Measurements from ENCODE around the gene FKBP10. TPM values are rescaled to one million over a fixed set of nuclear protein-coding genes. Genes with fewer than 3 reads are reported as not detected.
"Not testable (repeated sequence)": the region's sequence is repeated elsewhere in the genome, so short reads cannot be mapped to it uniquely, and the experiment has no call there.

The FKBP10 gene, protein sequence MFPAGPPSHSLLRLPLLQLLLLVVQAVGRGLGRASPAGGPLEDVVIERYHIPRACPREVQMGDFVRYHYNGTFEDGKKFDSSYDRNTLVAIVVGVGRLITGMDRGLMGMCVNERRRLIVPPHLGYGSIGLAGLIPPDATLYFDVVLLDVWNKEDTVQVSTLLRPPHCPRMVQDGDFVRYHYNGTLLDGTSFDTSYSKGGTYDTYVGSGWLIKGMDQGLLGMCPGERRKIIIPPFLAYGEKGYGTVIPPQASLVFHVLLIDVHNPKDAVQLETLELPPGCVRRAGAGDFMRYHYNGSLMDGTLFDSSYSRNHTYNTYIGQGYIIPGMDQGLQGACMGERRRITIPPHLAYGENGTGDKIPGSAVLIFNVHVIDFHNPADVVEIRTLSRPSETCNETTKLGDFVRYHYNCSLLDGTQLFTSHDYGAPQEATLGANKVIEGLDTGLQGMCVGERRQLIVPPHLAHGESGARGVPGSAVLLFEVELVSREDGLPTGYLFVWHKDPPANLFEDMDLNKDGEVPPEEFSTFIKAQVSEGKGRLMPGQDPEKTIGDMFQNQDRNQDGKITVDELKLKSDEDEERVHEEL
- total RNA-seq = 139 and 196 TPM in 2 replicates

DNA sequence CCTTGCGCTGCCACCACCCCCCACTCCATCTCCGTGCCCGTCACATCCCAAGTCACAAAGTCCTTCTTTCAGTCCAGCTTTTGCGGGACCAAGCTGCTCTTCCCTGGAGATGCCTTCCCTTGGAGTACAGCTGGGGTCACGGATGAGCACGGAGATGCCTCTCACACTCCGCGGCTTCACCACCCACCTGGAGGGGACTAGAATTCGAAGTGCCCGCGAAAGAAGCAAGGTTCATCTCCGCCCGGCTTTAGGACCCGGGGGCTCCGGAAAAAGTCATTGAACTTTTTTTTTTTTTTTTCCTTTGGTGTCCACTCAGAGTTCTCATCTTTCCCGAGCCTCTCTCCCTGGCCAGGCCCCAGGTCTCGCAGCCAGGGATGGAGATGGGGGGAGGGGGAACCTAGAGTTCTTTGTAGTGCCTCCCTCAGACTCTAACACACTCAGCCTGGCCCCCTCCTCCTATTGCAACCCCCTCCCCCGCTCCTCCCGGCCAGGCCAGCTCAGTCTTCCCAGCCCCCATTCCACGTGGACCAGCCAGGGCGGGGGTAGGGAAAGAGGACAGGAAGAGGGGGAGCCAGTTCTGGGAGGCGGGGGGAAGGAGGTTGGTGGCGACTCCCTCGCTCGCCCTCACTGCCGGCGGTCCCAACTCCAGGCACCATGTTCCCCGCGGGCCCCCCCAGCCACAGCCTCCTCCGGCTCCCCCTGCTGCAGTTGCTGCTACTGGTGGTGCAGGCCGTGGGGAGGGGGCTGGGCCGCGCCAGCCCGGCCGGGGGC is at the start of gene FKBP10:
Gene FKBP10, plus strand, starts transcription at position 624 of the 771 bp plus-strand sequence. Its CDS starts 31 bp downstream, at position 655.
- no peak for DNase-seq (ENCODE audit: low read depth, low spot score)

DNA sequence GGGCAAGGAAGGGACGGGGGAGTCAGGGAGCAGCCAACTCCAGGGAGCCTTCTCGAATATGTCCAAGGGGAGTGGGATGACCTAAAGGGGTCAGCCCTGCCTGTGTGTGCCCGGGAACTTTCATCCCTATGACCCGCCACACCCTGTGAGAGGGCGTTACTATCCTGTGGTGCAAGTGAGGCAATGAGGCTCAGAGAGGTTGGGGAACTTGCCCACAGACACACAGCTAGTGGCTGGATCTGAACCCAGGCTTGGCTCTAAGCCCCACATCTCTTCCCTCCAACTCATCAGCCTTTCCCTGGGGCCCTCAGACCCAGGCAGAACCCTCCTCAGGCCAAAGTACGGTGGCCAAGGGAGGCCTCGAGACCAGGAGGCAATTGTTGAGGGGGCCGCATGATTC is 49.5 kb upstream of the FKBP10 start:
- no peak for DNase-seq (ENCODE audit: low read depth, low spot score)

DNA sequence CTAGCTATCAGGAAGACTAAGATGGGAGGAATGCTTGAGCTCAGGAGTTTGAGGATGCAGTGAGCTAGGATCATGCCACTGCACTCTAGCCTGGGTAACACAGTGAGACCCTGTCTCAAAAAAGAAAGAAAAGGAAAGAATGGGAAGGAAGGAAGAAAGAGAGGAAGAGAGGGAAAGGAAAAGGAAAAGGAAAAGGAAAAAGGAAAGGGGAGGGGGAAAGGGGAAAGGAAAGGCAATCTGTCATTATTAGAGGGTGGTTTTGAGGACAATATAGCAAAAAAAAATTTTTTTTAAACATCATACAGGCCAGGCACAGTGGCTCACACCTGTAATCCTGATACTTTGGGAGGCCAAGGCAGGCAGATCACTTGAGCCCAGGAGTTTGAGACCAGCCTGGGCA is 46.7 kb upstream of the FKBP10 start:
- no peak for DNase-seq (ENCODE audit: low read depth, low spot score)

DNA sequence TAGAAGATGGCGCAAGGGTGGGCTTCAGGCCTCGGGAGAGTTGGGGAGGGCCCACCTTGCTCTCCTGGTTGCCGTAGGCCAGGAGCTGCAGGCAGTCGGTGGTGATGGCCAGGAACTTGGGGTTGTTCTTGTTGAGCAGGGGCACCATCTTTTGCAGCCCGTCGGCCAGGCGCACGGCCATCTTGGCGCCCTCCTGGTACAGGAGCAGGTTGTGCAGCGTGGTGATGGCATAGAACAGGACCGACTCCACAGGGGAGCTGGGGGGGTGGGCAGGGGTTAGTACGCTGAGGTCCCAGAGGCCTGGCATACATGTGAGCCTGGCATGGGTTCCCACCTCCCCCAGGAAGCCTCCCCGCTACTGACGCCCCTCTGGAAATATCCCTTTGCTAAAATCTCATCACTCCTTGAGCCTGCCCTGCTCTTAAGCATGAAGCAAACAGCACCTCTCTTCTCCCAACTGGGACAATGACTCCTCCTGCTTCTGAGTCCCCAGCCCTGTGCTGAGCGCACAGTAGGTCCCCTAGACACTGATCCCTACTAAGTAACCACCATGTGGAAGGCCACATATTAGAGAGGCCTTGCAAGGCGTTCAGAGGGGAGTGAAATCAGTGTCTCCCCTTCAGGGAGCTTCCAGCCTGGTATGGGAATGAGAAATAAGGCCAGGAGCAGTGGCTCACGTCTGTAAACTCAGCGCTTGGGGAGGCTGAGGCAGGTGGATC is 45.3 kb upstream of the FKBP10 start:
- DNase-seq (ENCODE audit: low read depth, low spot score) = no peak

DNA sequence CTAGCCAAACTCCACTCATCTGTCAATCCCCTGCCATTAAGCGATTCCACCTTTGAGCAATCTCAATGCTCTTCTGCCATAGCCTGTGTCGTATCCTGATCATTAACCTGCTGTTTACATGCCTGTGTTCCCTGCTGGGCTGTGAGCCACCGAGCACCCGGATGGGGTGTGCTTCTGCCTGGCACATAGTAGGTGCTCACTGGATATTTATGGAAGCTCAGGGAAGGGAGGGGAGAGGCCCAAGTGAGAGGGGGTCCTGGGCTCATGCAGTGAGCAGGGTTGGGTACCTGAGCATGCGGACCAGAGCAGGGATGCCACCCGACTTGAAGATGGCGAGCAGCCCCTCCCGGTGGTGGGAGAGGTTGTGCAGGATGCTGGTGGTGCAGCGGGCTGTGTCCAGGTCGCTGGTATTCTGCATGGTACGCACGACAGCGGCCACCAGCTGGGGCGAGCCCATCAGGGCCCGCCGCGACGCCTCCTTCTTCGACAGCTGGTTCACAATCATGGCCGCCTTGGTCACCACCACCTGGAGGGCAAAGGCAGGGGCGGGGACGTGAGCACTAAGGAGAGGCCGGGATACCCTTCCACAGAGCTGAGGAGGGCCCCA is 44.0 kb upstream of the FKBP10 start:
- no peak for DNase-seq (ENCODE audit: low read depth, low spot score)

DNA sequence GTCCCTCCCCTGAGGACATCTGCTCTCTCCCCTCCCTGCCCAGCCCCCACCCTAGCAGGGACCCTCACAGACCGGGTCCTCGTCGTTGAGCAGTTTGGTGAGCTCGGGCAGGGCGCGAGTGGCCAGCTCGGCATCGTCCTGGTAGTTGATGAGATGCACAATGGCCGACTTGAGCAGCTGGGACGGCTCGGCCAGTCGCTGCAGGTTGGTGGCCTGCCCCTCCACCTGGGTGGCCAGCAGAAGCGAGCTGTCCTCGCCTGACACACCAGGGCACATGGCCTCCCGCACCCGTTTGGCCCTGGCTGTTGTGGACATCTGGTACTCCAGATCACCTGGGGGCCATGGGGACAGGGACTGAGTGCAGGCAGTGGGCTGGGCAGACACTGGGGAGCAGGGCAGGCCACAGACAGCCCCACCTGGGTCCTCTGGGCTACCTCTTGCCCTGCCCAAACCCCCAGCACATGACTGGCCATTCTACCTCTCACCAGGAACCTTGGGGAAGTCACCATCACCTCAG is 43.4 kb upstream of the FKBP10 start:
- DNase-seq (ENCODE audit: low read depth, low spot score) = no peak

DNA sequence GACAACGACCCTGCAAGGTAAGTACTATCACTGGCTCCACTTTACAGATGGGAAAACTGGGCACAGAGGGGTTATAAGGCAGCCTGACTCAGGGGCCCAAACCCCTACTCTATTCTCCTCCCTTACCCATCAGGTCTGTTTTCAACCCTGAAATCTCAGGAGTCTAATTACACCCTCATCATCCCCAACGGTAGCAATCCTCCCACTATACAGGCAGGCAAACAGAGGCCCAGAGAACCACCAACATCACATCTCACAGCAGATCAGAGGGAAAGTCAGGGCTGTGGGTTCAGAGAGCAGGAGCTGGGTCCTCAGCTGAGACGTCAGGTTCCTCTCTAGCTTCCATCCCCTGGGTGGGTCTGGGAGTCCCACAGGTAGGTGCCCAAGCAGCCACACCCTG is 42.8 kb upstream of the FKBP10 start:
- DNase-seq (ENCODE audit: low read depth, low spot score) = no peak

DNA sequence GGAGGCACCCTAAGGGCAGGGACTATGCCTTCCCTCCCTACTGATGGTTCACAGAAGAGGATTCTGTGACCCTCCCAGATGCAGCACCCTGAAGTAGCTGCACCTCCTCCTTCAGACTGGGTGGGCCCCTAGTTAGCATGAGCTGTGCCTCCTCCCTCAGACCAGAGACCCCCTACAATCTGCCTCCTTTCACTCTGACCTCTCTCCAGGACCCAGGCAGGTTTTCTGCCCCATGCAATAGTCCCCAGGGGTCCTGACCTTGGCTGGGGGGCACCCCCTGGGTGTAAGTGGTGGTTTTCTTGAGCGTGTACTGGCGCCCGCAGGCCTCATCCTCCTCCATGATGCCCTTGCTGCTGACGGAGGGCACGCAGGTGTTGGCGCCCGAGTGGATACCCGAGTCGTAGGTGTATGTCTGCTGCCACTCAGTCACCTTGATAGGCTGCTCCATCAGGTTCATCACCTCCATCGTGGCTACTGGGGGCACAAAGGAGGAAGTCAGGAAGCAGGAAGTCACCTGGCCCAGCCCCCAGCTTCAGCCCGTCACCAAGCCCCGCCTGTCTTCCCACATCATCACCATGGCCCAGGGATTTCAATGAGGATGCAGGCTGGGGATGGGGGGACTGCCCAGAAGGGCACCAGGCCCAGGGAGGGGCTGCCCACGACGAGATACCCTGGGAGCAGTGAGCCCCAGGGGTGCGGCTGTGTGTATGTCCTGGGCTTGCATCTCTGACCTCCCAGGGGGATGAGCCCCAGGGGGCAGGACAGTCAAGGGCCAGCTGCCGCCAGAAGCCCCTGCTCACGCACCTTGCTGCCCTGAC is 41.2 kb upstream of the FKBP10 start:
- DNase-seq (ENCODE audit: low read depth, low spot score) = no peak

DNA sequence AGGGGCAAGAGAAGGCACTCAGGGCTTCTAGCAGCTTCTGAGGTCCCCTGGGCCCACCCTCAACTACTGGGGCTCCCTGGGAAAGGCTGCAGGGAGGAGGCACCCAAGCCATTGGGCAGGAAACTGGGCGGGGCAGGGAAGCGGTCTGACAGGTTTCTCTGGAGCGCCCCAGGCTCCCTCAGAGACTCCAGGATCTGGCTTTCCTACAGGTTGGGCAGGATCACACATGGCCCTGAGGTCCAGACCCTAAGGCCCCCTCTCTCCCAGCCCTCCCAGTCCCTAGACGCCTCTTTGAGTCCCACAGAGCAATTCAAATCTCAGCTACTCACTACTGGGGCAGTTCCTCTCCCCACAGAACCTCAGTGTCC is 40.6 kb upstream of the FKBP10 start:
- no peak for DNase-seq (ENCODE audit: low read depth, low spot score)

DNA sequence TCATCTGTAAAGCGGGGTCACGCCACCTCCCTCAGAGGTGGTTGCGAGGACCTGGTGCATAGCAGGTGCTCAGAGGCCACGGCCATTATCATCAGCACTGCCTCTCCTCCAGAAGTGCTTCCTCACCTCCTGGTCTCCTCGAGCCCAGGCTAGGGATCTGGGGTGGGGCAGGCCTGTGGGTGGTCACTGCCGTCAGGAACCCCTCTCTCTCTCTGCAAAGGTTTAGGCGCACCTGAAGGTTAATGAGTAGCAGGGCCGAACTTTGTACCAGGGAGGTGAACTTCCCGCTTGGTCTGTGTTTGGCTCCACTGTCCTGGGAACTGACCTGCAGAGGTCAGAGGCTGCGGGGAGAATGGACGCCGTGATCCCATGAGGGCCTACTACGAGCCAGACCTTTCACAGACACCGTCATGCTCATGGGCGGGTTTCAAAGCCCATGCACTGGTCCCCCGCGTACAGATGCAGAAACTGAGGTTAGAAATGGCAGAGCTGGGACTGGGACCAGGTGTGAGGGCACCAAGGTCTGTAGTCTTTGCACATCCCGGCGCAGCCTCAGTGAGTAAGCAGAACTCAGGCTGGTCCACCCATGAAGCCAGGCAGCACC is 40.1 kb upstream of the FKBP10 start:
- DNase-seq (ENCODE audit: low read depth, low spot score) = no peak

DNA sequence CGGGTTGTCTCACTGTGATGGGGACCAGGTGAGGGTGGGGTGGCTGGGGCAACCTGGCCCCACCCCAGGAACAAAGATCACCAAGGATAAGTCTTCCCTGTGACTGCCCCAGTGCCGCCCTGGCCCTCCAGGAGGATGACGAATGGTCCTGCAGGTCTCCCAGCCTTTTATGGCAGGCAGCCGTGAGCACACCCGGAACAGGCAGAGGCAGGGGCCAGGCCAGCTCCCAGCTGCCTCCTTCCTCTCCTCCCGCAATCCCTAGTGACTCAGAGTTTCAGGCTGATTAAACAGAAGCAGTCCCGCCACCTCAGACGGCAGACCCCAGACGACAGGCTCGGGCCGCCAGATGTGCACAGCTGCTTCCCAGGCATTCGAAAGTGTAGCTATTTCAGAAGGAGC is 39.6 kb upstream of the FKBP10 start:
- DNase-seq (ENCODE audit: low read depth, low spot score) = peak; percentile 77

DNA sequence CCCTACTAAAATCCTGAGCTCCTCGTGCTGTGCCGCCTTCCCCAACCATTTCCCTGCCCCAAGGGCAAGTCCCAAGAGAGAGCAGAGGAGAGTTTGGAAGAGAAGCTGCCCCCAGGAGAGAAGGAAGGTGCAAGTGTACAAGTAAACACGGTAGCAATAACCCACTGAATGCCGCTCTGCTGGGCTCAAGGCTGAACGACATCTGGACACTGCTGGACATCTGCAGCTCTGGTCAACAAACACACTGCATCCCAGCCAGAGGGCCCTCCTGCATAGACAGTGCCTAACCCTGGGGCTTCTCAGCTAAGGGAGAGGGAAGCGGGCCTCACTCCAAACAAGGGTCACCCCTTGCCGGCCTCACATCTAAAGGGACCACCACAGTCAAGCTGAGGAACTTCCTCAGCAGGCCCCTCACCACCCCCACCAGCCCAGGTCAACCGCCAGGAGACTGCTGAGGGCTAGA is 39.0 kb upstream of the FKBP10 start:
- DNase-seq (ENCODE audit: low read depth, low spot score) = no peak

DNA sequence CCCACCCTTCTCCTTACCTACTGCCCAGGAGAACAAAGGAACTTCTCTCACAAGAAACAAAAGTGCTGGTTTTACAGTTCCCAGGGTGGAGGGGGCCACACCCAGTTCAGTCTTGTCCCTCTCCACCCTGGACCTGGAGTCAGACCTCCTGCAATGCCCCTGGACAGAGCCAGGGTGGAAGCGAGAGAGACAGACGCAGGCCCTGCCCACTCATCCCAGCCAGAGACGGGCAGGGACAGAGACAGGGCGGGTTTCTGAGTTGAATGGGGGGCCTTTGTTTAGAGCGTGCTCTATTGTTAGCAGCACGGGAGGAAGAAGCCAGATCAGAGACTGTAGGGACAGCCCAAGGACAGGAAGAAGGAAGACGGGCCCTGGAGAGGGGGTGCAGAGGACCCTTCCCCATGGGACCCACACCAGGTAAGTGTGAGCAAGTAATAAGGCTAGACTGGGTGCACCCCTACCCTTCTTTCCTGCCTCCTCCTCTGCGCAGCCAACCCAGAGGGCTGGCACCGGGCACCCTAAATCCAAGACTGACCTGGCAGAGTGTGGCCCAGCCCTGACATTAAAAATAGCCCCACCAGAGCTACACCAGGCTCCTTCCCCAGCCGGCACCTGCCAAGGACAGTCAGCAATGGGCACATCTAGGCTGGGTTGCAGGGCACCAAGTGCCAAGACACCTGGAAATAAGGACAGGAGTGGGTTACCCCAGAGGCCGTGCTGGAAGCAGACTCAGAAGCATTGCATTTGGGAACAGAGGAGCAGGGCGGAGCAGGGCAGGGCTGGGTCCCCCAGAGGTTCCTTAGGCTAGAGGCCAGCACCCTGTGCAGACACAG is 37.2 kb upstream of the FKBP10 start:
- DNase-seq (ENCODE audit: low read depth, low spot score) = no peak

DNA sequence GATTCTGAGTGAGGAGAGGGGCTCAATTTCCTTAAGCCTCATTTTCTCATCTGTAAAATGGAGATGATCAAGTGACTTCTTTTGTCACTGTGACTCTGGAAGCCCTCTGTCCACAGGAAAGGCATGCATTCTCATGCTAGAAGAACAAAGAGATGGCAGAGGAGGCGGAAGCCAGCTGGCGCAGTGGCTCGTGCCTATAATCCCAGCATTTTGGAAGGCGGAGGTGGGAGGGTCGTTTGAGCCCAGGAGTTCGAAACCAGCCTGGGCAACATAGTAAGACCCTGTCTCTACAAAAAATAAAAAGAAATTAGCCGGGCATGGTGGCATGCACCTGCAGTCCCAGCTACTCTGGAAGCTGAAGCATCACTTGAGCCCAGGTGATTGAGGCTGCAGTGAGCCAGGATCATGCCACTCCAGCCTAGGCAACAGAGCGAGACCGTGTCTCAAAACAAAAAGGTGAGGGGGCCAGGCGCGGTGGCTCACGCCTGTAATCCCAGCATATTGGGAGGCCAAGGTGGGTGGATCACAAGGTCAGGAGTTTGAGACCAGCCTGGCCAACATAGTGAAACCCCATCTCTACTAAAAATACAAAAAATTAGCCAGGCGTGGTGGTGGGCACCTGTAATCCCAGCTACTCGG is 36.4 kb upstream of the FKBP10 start:
- DNase-seq (ENCODE audit: low read depth, low spot score) = not testable (repeated sequence)

DNA sequence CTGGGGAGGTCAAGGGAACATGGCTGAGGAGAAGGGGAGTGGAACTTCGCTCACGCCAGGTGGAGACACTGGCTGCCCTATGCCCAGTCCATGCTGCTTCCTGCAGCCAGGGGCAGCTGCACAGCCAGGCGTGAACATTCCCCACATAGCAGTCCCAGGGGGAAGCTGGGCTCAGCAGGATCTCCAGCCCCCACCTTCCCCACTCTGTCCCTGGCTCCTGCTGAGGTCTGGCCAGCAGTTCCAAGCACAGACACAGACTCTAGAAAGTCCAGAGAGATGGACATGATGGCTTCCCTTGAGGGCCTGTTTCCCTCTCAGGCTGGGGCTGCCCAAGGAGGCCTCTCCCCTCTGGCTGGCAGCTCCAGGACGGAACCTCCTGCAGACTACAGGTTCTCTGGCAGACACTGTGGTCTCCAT is 35.6 kb upstream of the FKBP10 start:
- DNase-seq (ENCODE audit: low read depth, low spot score) = peak; percentile 74

DNA sequence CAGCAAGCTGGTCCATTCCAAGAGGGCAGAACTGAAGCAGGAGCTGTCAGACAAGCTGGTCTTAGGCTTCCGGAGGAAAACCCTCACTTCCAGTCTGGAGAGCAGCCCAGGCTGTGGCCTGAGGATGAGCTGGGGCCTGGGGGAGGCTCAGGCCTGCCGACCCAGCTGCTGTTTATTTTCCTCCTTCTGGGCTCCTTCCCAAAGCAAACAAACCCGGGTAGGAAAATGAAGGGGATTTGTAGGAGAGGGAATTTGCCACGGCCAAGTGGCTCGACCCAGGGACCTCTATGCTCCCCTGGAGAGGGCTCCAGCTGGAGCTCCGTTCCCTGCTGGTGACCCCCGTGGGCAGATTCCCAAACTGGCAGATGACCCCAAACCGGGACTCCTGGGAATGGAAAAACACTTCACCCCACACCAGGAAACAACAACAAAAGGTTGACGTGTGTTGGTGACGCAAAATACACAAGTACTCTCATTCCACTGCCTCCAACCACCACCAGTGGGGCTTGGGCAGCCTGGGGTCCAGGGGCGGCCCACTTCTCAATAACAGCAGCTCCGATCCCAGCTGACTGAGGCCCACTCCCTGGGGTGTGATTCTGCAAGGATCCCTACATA is 35.1 kb upstream of the FKBP10 start:
- peak; percentile 99 for DNase-seq (ENCODE audit: low read depth, low spot score)

DNA sequence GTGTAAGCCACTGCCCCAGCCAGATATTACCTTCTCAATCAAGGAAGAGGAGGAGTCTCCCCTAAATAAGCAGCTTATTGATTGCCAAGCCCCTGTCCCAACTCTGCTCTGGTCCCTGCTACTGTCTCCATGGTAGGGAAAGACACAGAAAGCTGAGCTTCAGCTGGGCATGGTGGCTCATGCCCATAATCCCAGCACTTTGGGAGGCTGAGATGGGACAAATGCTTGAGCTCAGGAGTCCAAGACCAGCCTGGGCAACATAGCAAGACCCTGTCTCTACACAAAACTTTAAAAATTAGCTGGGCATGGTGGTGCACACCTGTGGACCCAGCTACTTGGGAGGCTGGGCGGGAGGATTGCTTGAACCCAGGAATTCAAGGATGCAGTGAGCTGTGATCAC is 32.9 kb upstream of the FKBP10 start:
- no peak for DNase-seq (ENCODE audit: low read depth, low spot score)

All from pulmonary artery endothelial cell (primary cell).